ENCODE measurements around the gene FN3K. TPM values are rescaled to one million over a fixed set of nuclear protein-coding genes. Genes with fewer than 3 reads are reported as not detected.

Gene FN3K
- polyA plus RNA-seq, 2 of the 4 experiments (the other 2 are of a cell fraction), result 1.3 to 13.2 TPM

- TF ChIP-seq HOXA7 (CRISPR knock-in tag; IDR thresholded peaks at IDR 0.05), result no peak
- TF ChIP-seq HOXB5 (CRISPR knock-in tag; IDR thresholded peaks at IDR 0.05), result no peak
- peak; percentile 58 for TF ChIP-seq E2F6 (IDR thresholded peaks at IDR 0.05; ENCODE audit: borderline replicate concordance, low read depth)
- peak; percentile 98 for TF ChIP-seq PBX3 (IDR thresholded peaks at IDR 0.05)
- no peak for TF ChIP-seq CEBPB (IDR thresholded peaks at IDR 0.05)
- TF ChIP-seq HEYL (CRISPR knock-in tag; IDR thresholded peaks at IDR 0.05), result no peak
- TF ChIP-seq MAX (IDR thresholded peaks at IDR 0.05), result peak; percentile 42
Observed at GRCh38 chr17:82698065-82698973, 37.1 kb upstream of the FN3K start, which contains the start of gene RAB40B (continued).

- ChIA-PET POLR2A (no interaction called here), CTCF (interaction anchor here (1.2 kb wide), 1 partner anchor 31 kb away, joined by 5 read pairs; no protein-coding TSS in a partner anchor)
- H3K9me3 ChIP-seq, result peaks cover 23% of the 10 kb centered on the region
- DNase-seq (ENCODE audit: low read depth in 1 of 2, low spot score in 1 of 2), result no peak
- ATAC-seq, result peak; percentile 41 to 61
- FAIRE-seq, result no peak
- peak overlapping the region; percentile 60 for H3K4me3 ChIP-seq
- WGBS (ENCODE audit: missing lambda C conversion rate), result 10% methylated on average over 29 of the region's 45 CpGs
- peaks cover 26% of the 10 kb centered on the region for H3K4me1 ChIP-seq
- peak overlapping the region; percentile 85 for H3K4me2 ChIP-seq
- TF ChIP-seq KDM1A (IDR thresholded peaks at IDR 0.05; ENCODE audit: low read depth) (peak; percentile 84), PHF8 (IDR thresholded peaks at IDR 0.05; ENCODE audit: borderline replicate concordance, low read depth) (peak; percentile 60; the same call in 1 of the 2 replicates), POLR2A (IDR thresholded peaks at IDR 0.05; ENCODE audit: low read length) (0 out of 2 replicates have a peak, but pooled peaks have one; percentile 22), MAX (IDR thresholded peaks at IDR 0.05) (peak; percentile 35; the same call in 1 of the 2 replicates), KDM5A (IDR thresholded peaks at IDR 0.05) (no peak)
- peak overlapping the region; percentile 33 to 74; a peak in 3 of 6 replicates for H3K27ac ChIP-seq
Observed at GRCh38 chr17:82698974-82699442, 36.4 kb upstream of the FN3K start.

GRCh38 chr17:82699551-82699950 is 35.9 kb upstream of the FN3K start:
- FAIRE-seq (no peak), DNase-seq (ENCODE audit: low read depth in 1 of 2, low spot score in 1 of 2) (no peak), ATAC-seq (no peak)
- TF ChIP-seq RCOR1 (IDR thresholded peaks at IDR 0.05; ENCODE audit: low read depth, low read length) (no peak), USF2 (IDR thresholded peaks at IDR 0.05) (no peak), REST (IDR thresholded peaks at IDR 0.05) (no peak), HES2 (IDR thresholded peaks at IDR 0.05) (no peak)
- H3K4me1 ChIP-seq, result peaks cover 31% of the 10 kb centered on the region
- ChIA-PET CTCF (interaction anchor here (1.2 kb wide), 1 partner anchor 31 kb away, joined by 5 read pairs; no protein-coding TSS in a partner anchor), POLR2A (no interaction called here)
- H3K4me3 ChIP-seq, result peak overlapping the region; percentile 60; the same call in 2 of the 3 replicates
- peak overlapping the region; percentile 85 for H3K4me2 ChIP-seq
- WGBS (ENCODE audit: missing lambda C conversion rate), result 72% methylated on average over 13 of the region's 13 CpGs
- no peak overlapping the region for H3K27ac ChIP-seq
- H3K9me3 ChIP-seq, result peaks cover 18% of the 10 kb centered on the region
